Psoas muscle (tissue), 8 donors: ENCODE results near the gene KIRREL3. TPM values are rescaled to one million over a fixed set of nuclear protein-coding genes. Genes with fewer than 3 reads are reported as not detected.

Experiments used
- ATAC-seq, 4 donors: fragments of 200-7000 bp; cut with Tn5 transposase; one replicate each; pipeline ENCODE4 v1.9.1; 2020; ENCODE audit warnings: moderate library complexity in 3 of 4, mild to moderate bottlenecking in 2 of 4
- DNase-seq, 2 donors: peaks; one replicate each; pipeline ENCODE4 v3.0.0-alpha.2; 2020
- H3K27ac ChIP-seq: fragments of 200-600 bp; one replicate; pipeline ENCODE4 v1.8.0; 2022
- H3K27me3 ChIP-seq, 3 donors: fragments of 200-600 bp in 1 of 3; one replicate each; pipeline versions ENCODE4 v1.6.1 to v1.8.0; 2013 to 2022; ENCODE audit warnings: low read length in 2 of 3, mild to moderate bottlenecking in 2 of 3, moderate library complexity in 1 of 3; ENCODE audit not compliant: insufficient read depth in 3 of 3
- H3K36me3 ChIP-seq, 2 donors: fragments of 200-600 bp in 1 of 2; one replicate each; pipeline versions ENCODE4 v1.6.1 to v1.8.0; 2013 to 2022; ENCODE audit warnings: low read depth in 1 of 2, mild to moderate bottlenecking in 1 of 2, moderate library complexity in 1 of 2; ENCODE audit not compliant: insufficient read depth in 1 of 2
- H3K4me1 ChIP-seq: fragments of 200-600 bp; one replicate; pipeline ENCODE4 v1.8.0; 2022
- H3K4me3 ChIP-seq: fragments of 200-600 bp; one replicate; pipeline ENCODE4 v1.8.0; 2022; ENCODE audit warnings: mild to moderate bottlenecking
- H3K9me3 ChIP-seq: fragments of 200-600 bp; one replicate; pipeline ENCODE4 v1.8.0; 2022
- CTCF ChIP-seq: fragments of 200-600 bp; IDR thresholded peaks from one replicate; pipeline ENCODE4 v1.8.0; 2022; ENCODE audit warnings: antibody characterized with exemption
- WGBS, 3 donors: extraction: QIAGEN DNeasy Blood & Tissue Kit; methylation state at CpG; one replicate each; pipeline versions ENCODE4 v1.1.6 to v1.1.7; 2013; 5-methylcytosine and 5-hydroxymethylcytosine counted together
- intact Hi-C, 2 donors: fragments of 100-400 bp; cut with DNase I; formaldehyde crosslinking; loops; one replicate each; pipeline versions ENCODE4 v1.11.0 to v1.14.2; 2022
- polyA plus RNA-seq, 3 donors: library from polyadenylated mRNA; stranded (reverse); fragments of 200-250 nt; gene quantifications; one replicate each; pipeline ENCODE4 v1.2.3, GENCODE V29; 2013
- total RNA-seq, 4 donors: library from RNA; stranded (reverse); fragmentation: NEBNext Ultra II Directional in 2 of 4; extraction: Animal tissue kit (Norgen Biotek cat#: 25700) in 2 of 4; gene quantifications; one replicate each; pipeline versions ENCODE4 v1.2.1 to v1.2.4, GENCODE V29; 2021 to 2023
- donor health status: healthy with polysubstance abuse.
- donor health status: DM: no; HTN: no; CAD: no; lungs with moderate emphysema.
- donor health status: Bipolar disorder and iron deficiency.
- donor health status: healthy.
- donor health status: DM: yes; HTN: yes; CAD: no.
- donor health status: DM: no; HTN: no; CAD: no.
- donor health status: DM: no; HTN: no; CAD: no.
- donor health status: DM: yes; HTN: yes; CAD: no.

Gene KIRREL3
- total and polyA plus RNA-seq, 7 donors: 0.04 TPM; not detected in 6

GRCh38 chr11:126791446-126791845 lies 209.1 kb downstream of the KIRREL3 start:
- ATAC-seq: no peak
- Histone ChIP-seq H3K36me3 (no peaks in the 10 kb centered on the region), H3K27ac (no peak overlapping the region), H3K4me3 (no peak overlapping the region), H3K9me3 (no peaks in the 10 kb centered on the region), H3K4me1 (no peaks in the 10 kb centered on the region), H3K27me3 (peaks cover 0 to 4% (median 3%) of the 10 kb centered on the region in 3 donors)
- no peak for DNase-seq
- 77 to 83% (median 77%) methylated on average over 3 of the region's 3 CpGs for WGBS, 3 donors
- TF ChIP-seq CTCF: no peak
- intact Hi-C loops: no loop called here

GRCh38 chr11:126790550-126791081 lies 210.0 kb downstream of the KIRREL3 start:
- H3K4me1 ChIP-seq: no peaks in the 10 kb centered on the region
- WGBS, 3 donors: 40 to 50% (median 48%) methylated on average over 10 of the region's 10 CpGs
- peaks cover 0 to 4% (median 0%) of the 10 kb centered on the region in 3 donors for H3K27me3 ChIP-seq
- no peaks in the 10 kb centered on the region for H3K36me3 ChIP-seq
- H3K9me3 ChIP-seq: no peaks in the 10 kb centered on the region
- ATAC-seq: peak in 1 of 4 donors; percentile 31
- no peak overlapping the region for H3K27ac ChIP-seq
- no peak overlapping the region for H3K4me3 ChIP-seq
- TF ChIP-seq CTCF: no peak
- intact Hi-C loops: no loop called here
- no peak for DNase-seq

GRCh38 chr11:126782810-126783209 lies 217.8 kb downstream of the KIRREL3 start:
- TF ChIP-seq CTCF: no peak
- intact Hi-C loops: no loop called here
- Histone ChIP-seq H3K27ac (no peak overlapping the region), H3K36me3 (no peaks in the 10 kb centered on the region), H3K4me3 (no peak overlapping the region), H3K27me3 (peaks cover 0 to 4% (median 3%) of the 10 kb centered on the region in 3 donors), H3K4me1 (no peaks in the 10 kb centered on the region), H3K9me3 (no peaks in the 10 kb centered on the region)
- ATAC-seq (no peak), DNase-seq (no peak)
- 72 to 75% (median 73%) methylated on average over 2 of the region's 2 CpGs for WGBS, 3 donors

- Histone ChIP-seq H3K27ac (no peak overlapping the region), H3K36me3 (no peaks in the 10 kb centered on the region), H3K27me3 (peaks cover 0 to 4% (median 3%) of the 10 kb centered on the region in 3 donors), H3K9me3 (no peaks in the 10 kb centered on the region), H3K4me1 (no peaks in the 10 kb centered on the region), H3K4me3 (no peak overlapping the region)
- TF ChIP-seq CTCF: no peak
- DNase-seq (no peak), ATAC-seq (no peak)
- WGBS, 3 donors: 68 to 77% (median 71%) methylated on average over 5 of the region's 5 CpGs
- intact Hi-C loops: no loop called here
These were observed 218.6 kb downstream of the KIRREL3 start for GRCh38 chr11:126781942-126782341.

- no peaks in the 10 kb centered on the region for H3K4me1 ChIP-seq
- 82 to 93% (median 84%) methylated on average over 3 of the region's 3 CpGs for WGBS, 3 donors
- no peak overlapping the region for H3K4me3 ChIP-seq
- no peak overlapping the region for H3K27ac ChIP-seq
- DNase-seq (no peak), ATAC-seq (no peak)
- H3K9me3 ChIP-seq: no peaks in the 10 kb centered on the region
- intact Hi-C loops: no loop called here
- H3K27me3 ChIP-seq: peaks cover 0 to 4% (median 3%) of the 10 kb centered on the region in 3 donors
- no peak for TF ChIP-seq CTCF
- no peaks in the 10 kb centered on the region for H3K36me3 ChIP-seq
These were observed 224.5 kb downstream of the KIRREL3 start for GRCh38 chr11:126776119-126776518.
